A549 (cell line): Measurements from ENCODE around the gene SLFN12L.

Experiments
- BHLHE40 ChIP-seq: IDR thresholded peaks from 2 replicates; pipeline ENCODE4 v1.6.1; 2012; ENCODE audit warnings: low read depth, low read length, inconsistent platforms
- EP300 ChIP-seq, 2 experiments: fragments of >200 bp; sonication (Bioruptor Twin); formaldehyde crosslinking; IDR thresholded peaks; 2 replicates in 1 of 2; 3 replicates in 1 of 2; pipeline ENCODE4 v1.6.1; 2016 to 2017
- ESRRA ChIP-seq: fragments of 150-350 bp; IDR thresholded peaks from 2 replicates; pipeline ENCODE4 v1.6.1; 2014; ENCODE audit warnings: mild to moderate bottlenecking, low read length, borderline replicate concordance
- JUN ChIP-seq, 2 experiments: fragments of >200 bp; sonication (Bioruptor Twin); formaldehyde crosslinking; IDR thresholded peaks; 2 replicates in 1 of 2; 3 replicates in 1 of 2; pipeline ENCODE4 v1.6.1; 2016 to 2017
- MAZ ChIP-seq: fragments of 150-350 bp; IDR thresholded peaks from 2 replicates; pipeline ENCODE4 v1.6.1; 2014; ENCODE audit warnings: antibody characterized with exemption, low read depth, low read length, borderline replicate concordance
- POLR2A ChIP-seq: IDR thresholded peaks from 2 replicates; pipeline ENCODE4 v1.6.1; 2012; ENCODE audit warnings: mild to moderate bottlenecking, low read length
- RAD21 ChIP-seq, 2 experiments: fragments of >200 bp in 1 of 2; sonication (Bioruptor Twin) in 1 of 2; formaldehyde crosslinking in 1 of 2; IDR thresholded peaks in 1 of 2; conservative IDR thresholded peaks in 1 of 2; 2 replicates in 1 of 2; 3 replicates in 1 of 2; pipeline ENCODE4 v1.6.1; 2012 to 2018; ENCODE audit warnings: inconsistent platforms in 1 of 2
- SREBF2 ChIP-seq: fragments of 450-650 bp; IDR thresholded peaks from 2 replicates; pipeline ENCODE4 v1.6.1; 2014; ENCODE audit warnings: mild to moderate bottlenecking, moderate library complexity
- TF ChIP-seq, protein P1 (sequence below): fragments of >200 bp; sonication (Bioruptor Twin); formaldehyde crosslinking; IDR thresholded peaks from 3 replicates; pipeline ENCODE4 v1.5.1; 2016
- TF ChIP-seq, protein P2 (sequence below): fragments of 200-600 bp; sonication (generic); IDR thresholded peaks from 2 replicates; pipeline ENCODE4 v1.6.1; 2016; ENCODE audit warnings: antibody characterized with exemption, mild to moderate bottlenecking, moderate library complexity
- TF ChIP-seq, protein P3 (sequence below): fragments of 150-350 bp; IDR thresholded peaks from 2 replicates; pipeline ENCODE4 v1.6.1; 2014; ENCODE audit warnings: low read depth, mild to moderate bottlenecking, low read length

GRCh38 chr17:35428229-35428628 lies 109.2 kb downstream of the SLFN12L start:
- TF ChIP-seq, protein P1, sequence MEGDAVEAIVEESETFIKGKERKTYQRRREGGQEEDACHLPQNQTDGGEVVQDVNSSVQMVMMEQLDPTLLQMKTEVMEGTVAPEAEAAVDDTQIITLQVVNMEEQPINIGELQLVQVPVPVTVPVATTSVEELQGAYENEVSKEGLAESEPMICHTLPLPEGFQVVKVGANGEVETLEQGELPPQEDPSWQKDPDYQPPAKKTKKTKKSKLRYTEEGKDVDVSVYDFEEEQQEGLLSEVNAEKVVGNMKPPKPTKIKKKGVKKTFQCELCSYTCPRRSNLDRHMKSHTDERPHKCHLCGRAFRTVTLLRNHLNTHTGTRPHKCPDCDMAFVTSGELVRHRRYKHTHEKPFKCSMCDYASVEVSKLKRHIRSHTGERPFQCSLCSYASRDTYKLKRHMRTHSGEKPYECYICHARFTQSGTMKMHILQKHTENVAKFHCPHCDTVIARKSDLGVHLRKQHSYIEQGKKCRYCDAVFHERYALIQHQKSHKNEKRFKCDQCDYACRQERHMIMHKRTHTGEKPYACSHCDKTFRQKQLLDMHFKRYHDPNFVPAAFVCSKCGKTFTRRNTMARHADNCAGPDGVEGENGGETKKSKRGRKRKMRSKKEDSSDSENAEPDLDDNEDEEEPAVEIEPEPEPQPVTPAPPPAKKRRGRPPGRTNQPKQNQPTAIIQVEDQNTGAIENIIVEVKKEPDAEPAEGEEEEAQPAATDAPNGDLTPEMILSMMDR = no peak
- no peak for TF ChIP-seq ESRRA
- TF ChIP-seq, protein P2, sequence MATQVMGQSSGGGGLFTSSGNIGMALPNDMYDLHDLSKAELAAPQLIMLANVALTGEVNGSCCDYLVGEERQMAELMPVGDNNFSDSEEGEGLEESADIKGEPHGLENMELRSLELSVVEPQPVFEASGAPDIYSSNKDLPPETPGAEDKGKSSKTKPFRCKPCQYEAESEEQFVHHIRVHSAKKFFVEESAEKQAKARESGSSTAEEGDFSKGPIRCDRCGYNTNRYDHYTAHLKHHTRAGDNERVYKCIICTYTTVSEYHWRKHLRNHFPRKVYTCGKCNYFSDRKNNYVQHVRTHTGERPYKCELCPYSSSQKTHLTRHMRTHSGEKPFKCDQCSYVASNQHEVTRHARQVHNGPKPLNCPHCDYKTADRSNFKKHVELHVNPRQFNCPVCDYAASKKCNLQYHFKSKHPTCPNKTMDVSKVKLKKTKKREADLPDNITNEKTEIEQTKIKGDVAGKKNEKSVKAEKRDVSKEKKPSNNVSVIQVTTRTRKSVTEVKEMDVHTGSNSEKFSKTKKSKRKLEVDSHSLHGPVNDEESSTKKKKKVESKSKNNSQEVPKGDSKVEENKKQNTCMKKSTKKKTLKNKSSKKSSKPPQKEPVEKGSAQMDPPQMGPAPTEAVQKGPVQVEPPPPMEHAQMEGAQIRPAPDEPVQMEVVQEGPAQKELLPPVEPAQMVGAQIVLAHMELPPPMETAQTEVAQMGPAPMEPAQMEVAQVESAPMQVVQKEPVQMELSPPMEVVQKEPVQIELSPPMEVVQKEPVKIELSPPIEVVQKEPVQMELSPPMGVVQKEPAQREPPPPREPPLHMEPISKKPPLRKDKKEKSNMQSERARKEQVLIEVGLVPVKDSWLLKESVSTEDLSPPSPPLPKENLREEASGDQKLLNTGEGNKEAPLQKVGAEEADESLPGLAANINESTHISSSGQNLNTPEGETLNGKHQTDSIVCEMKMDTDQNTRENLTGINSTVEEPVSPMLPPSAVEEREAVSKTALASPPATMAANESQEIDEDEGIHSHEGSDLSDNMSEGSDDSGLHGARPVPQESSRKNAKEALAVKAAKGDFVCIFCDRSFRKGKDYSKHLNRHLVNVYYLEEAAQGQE = no peak
- TF ChIP-seq BHLHE40 = no peak
- no peak for TF ChIP-seq POLR2A
- TF ChIP-seq MAZ = no peak
- TF ChIP-seq EP300 (IDR thresholded peaks at IDR 0.05) = no peak
- TF ChIP-seq RAD21 (conservative IDR thresholded peaks at IDR 0.05 in 1 of 2, IDR thresholded peaks at IDR 0.05 in 1 of 2) = no peak
- no peak for TF ChIP-seq JUN (IDR thresholded peaks at IDR 0.05)
- TF ChIP-seq SREBF2 = no peak
- TF ChIP-seq, protein P3, sequence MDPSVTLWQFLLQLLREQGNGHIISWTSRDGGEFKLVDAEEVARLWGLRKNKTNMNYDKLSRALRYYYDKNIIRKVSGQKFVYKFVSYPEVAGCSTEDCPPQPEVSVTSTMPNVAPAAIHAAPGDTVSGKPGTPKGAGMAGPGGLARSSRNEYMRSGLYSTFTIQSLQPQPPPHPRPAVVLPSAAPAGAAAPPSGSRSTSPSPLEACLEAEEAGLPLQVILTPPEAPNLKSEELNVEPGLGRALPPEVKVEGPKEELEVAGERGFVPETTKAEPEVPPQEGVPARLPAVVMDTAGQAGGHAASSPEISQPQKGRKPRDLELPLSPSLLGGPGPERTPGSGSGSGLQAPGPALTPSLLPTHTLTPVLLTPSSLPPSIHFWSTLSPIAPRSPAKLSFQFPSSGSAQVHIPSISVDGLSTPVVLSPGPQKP = no peak
